ENCODE measurements around the gene THPO.
A peak's percentile ranks its signal among the peaks of the same experiment; 100 is the strongest.

Gene THPO

DNA sequence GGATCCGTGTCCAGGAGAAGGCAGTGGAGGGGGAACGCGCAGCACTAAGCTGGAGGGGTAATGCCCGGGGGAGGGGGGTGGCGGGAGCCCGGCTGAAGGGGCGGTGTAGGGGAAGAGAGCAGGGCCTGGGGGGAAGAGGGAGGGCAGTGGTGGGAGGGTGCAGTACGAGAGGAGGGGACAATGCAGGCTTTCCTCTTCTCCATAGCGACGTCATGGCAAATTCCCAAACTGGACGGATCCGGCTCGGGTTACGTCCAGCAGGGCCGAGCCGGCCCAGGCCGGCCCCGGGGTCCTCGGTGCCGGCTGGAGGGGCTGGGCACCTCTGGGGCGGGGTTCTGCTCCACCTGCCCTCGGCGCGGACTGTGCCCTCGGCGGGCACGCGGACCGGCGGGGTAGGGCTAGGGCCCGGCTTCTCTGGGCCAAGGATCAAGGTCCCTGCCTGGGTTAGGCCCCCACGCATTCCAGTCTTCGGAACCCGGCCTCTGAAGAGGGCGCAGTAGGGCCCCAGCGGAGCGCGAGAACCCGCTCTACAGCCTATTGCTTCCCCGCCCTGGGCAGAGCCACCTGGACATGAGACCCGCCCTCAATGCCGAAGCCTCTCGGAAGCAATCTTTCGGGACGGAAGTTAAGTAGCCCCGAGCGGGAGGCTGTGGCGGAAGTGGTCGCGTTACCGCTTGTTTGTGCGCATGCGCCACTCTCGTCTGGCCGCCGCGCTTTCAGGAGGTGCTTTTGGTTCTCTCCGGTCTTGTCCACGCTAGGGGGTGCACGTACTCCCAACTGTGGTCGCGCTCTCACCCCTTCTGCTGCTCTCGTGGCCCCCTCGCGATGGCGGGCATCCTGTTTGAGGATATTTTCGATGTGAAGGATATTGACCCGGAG, 15.1 kb downstream of the THPO start:
- peak; percentile 76 for ATAC-seq
- TF ChIP-seq CSDC2 (CRISPR knock-in tag; IDR thresholded peaks at IDR 0.05), result no peak
- TF ChIP-seq ZC3H10 (CRISPR knock-in tag; IDR thresholded peaks at IDR 0.05), result no peak
- TF ChIP-seq, protein P1, sequence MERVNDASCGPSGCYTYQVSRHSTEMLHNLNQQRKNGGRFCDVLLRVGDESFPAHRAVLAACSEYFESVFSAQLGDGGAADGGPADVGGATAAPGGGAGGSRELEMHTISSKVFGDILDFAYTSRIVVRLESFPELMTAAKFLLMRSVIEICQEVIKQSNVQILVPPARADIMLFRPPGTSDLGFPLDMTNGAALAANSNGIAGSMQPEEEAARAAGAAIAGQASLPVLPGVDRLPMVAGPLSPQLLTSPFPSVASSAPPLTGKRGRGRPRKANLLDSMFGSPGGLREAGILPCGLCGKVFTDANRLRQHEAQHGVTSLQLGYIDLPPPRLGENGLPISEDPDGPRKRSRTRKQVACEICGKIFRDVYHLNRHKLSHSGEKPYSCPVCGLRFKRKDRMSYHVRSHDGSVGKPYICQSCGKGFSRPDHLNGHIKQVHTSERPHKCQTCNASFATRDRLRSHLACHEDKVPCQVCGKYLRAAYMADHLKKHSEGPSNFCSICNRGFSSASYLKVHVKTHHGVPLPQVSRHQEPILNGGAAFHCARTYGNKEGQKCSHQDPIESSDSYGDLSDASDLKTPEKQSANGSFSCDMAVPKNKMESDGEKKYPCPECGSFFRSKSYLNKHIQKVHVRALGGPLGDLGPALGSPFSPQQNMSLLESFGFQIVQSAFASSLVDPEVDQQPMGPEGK (CRISPR knock-in tag; IDR thresholded peaks at IDR 0.05; ENCODE audit: borderline replicate concordance), result peak; percentile 41; the same call in 1 of the 2 replicates
- no peak for TF ChIP-seq ESRRG (CRISPR knock-in tag; IDR thresholded peaks at IDR 0.05)
- no peak for TF ChIP-seq ISL1 (CRISPR knock-in tag; IDR thresholded peaks at IDR 0.05)
- no peak for TF ChIP-seq ARNTL (CRISPR knock-in tag; IDR thresholded peaks at IDR 0.05; ENCODE audit: borderline replicate concordance, low read depth)
- 0 out of 2 replicates have a peak, but pooled peaks have one; percentile 52 for TF ChIP-seq SNAI2 (CRISPR knock-in tag; IDR thresholded peaks at IDR 0.05)
- TF ChIP-seq, protein P2, sequence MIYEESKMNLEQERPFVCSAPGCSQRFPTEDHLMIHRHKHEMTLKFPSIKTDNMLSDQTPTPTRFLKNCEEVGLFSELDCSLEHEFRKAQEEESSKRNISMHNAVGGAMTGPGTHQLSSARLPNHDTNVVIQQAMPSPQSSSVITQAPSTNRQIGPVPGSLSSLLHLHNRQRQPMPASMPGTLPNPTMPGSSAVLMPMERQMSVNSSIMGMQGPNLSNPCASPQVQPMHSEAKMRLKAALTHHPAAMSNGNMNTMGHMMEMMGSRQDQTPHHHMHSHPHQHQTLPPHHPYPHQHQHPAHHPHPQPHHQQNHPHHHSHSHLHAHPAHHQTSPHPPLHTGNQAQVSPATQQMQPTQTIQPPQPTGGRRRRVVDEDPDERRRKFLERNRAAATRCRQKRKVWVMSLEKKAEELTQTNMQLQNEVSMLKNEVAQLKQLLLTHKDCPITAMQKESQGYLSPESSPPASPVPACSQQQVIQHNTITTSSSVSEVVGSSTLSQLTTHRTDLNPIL (CRISPR knock-in tag; IDR thresholded peaks at IDR 0.05; ENCODE audit: low read depth), result no peak

DNA sequence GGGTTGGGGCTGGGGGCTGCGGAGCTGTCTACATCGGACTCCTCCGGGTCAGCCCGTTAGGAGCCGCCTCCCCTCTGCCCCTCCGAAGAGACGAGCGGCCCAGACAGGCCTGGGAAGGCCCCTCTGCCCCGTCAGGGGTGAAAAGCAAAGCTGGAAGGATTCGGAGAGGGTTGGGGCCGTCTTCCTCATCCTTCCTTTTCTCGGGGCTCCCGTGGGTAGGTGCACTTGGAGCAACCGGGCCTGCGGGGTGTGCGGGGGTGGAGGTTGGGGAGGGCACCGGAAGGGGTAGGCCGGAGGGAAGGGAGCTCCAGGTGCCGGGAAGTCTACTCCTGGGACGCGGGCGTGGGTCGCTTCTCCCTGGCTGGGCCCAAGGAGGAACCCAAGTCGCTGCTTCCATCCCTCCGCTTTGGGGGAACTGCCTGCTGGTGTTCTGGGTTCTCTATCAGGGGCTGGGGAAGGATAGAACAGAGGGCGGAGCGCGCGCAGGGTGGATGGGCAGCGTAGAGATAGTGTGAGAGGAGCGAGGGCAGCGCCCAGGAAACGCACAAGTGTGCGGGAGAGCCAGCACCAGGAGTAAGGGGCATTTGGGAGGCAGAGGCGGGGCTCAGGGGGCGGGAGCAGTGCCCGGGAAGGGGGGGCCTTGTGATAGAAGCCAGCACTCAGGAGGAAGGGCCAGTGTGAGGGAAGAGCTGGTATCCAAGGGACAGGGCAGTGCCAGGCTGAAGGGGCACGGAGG, 15.9 kb downstream of the THPO start:
- peak; percentile 61 for ATAC-seq
- no peak for TF ChIP-seq GLIS3 (CRISPR knock-in tag; IDR thresholded peaks at IDR 0.05)
- no peak for TF ChIP-seq ZNF8 (CRISPR knock-in tag; IDR thresholded peaks at IDR 0.05)
- no peak for TF ChIP-seq RARB (CRISPR knock-in tag; IDR thresholded peaks at IDR 0.05)
- TF ChIP-seq TOX (CRISPR knock-in tag; IDR thresholded peaks at IDR 0.05; ENCODE audit: borderline replicate concordance), result no peak
- TF ChIP-seq ZNF70 (CRISPR knock-in tag; IDR thresholded peaks at IDR 0.05), result no peak
- TF ChIP-seq, protein P3, sequence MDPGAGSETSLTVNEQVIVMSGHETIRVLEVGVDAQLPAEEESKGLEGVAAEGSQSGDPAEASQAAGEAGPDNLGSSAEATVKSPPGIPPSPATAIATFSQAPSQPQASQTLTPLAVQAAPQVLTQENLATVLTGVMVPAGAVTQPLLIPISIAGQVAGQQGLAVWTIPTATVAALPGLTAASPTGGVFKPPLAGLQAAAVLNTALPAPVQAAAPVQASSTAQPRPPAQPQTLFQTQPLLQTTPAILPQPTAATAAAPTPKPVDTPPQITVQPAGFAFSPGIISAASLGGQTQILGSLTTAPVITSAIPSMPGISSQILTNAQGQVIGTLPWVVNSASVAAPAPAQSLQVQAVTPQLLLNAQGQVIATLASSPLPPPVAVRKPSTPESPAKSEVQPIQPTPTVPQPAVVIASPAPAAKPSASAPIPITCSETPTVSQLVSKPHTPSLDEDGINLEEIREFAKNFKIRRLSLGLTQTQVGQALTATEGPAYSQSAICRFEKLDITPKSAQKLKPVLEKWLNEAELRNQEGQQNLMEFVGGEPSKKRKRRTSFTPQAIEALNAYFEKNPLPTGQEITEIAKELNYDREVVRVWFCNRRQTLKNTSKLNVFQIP (CRISPR knock-in tag; IDR thresholded peaks at IDR 0.05; ENCODE audit: borderline replicate concordance, low read depth), result no peak
- TF ChIP-seq, protein P4, sequence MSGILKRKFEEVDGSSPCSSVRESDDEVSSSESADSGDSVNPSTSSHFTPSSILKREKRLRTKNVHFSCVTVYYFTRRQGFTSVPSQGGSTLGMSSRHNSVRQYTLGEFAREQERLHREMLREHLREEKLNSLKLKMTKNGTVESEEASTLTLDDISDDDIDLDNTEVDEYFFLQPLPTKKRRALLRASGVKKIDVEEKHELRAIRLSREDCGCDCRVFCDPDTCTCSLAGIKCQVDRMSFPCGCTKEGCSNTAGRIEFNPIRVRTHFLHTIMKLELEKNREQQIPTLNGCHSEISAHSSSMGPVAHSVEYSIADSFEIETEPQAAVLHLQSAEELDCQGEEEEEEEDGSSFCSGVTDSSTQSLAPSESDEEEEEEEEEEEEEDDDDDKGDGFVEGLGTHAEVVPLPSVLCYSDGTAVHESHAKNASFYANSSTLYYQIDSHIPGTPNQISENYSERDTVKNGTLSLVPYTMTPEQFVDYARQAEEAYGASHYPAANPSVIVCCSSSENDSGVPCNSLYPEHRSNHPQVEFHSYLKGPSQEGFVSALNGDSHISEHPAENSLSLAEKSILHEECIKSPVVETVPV (CRISPR knock-in tag; IDR thresholded peaks at IDR 0.05), result no peak
- TF ChIP-seq, protein P5, sequence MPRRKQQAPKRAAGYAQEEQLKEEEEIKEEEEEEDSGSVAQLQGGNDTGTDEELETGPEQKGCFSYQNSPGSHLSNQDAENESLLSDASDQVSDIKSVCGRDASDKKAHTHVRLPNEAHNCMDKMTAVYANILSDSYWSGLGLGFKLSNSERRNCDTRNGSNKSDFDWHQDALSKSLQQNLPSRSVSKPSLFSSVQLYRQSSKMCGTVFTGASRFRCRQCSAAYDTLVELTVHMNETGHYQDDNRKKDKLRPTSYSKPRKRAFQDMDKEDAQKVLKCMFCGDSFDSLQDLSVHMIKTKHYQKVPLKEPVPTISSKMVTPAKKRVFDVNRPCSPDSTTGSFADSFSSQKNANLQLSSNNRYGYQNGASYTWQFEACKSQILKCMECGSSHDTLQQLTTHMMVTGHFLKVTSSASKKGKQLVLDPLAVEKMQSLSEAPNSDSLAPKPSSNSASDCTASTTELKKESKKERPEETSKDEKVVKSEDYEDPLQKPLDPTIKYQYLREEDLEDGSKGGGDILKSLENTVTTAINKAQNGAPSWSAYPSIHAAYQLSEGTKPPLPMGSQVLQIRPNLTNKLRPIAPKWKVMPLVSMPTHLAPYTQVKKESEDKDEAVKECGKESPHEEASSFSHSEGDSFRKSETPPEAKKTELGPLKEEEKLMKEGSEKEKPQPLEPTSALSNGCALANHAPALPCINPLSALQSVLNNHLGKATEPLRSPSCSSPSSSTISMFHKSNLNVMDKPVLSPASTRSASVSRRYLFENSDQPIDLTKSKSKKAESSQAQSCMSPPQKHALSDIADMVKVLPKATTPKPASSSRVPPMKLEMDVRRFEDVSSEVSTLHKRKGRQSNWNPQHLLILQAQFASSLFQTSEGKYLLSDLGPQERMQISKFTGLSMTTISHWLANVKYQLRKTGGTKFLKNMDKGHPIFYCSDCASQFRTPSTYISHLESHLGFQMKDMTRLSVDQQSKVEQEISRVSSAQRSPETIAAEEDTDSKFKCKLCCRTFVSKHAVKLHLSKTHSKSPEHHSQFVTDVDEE (CRISPR knock-in tag; IDR thresholded peaks at IDR 0.05), result no peak
- no peak for TF ChIP-seq BACH2 (CRISPR knock-in tag; IDR thresholded peaks at IDR 0.05; ENCODE audit: borderline replicate concordance)

DNA sequence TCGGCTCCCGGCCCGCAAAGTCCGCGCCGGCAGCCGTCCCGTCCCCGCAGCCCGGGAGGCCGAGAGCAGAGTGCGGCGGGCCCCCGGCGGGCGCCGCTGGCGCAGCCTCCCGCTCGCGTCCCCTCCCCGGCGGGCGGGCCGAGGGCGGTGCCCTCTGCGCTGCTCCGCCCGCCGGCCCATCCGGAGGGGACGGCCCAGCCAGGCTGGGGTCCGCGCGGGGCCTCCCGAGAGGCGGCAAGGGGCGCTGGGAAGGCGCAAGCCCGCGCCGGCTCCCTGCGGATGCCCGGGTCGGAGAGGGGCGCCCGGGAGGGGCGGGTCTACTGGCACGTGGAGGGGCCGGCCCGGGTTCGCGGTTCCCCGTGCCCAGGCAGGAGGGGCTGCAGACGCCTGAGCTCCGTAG, 16.5 kb downstream of the THPO start, which contains the start of the genes CLCN2 and POLR2H:
CLCN2 (minus strand) TSS at position 74 of the 400 bp plus-strand sequence. CDS start 126 bp downstream, outside the sequence.
POLR2H (plus strand) TSS at position 179 of the 400 bp plus-strand sequence. CDS start 1,783 bp downstream, outside the sequence.
- peak; percentile 69 for ATAC-seq
- TF ChIP-seq, protein P5 (CRISPR knock-in tag; IDR thresholded peaks at IDR 0.05), result 0 out of 2 replicates have a peak, but pooled peaks have one; percentile 17
- peak; percentile 44; the same call in 1 of the 2 replicates for TF ChIP-seq ARNTL (CRISPR knock-in tag; IDR thresholded peaks at IDR 0.05; ENCODE audit: borderline replicate concordance, low read depth)
- TF ChIP-seq, protein P2 (CRISPR knock-in tag; IDR thresholded peaks at IDR 0.05; ENCODE audit: low read depth), result no peak

Measured in SK-N-SH treated with all-trans-retinoic acid at 6 μM for 48 hours (cell line).